GM20000 (cell line): Measurements from ENCODE around the gene OPALIN.

Experiments used
- DNase-seq: peaks from one replicate; pipeline ENCODE4 v3.0.0; 2012; ENCODE audit warnings: low spot score
- TF ChIP-seq, protein P1 (sequence below): IDR thresholded peaks from 2 replicates; pipeline ENCODE4 v1.5.1; 2012; ENCODE audit warnings: mild to moderate bottlenecking, control low read depth; ENCODE audit errors: extremely low read depth, missing control alignments

The OPALIN gene

DNA sequence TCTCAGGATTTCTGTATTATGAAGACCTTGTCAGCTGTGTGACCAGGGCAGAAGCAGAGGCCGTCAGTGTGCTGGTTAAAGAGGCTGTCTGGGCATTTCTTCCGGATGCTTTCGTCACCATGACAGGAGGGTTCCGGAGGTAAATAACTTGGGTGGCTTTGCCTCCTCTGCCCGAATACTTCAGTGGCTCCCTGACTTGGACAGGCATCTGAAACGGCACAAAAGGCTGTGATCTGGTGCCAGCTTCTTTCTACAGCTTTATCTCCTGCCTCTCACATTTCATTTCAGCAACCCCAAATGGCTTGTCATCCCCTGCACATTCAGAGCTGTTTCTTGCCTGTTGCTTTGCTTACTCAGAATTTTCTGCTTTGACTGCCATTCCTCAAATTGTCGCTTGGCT is 31.3 kb downstream of the OPALIN start:
- TF ChIP-seq, protein P1, sequence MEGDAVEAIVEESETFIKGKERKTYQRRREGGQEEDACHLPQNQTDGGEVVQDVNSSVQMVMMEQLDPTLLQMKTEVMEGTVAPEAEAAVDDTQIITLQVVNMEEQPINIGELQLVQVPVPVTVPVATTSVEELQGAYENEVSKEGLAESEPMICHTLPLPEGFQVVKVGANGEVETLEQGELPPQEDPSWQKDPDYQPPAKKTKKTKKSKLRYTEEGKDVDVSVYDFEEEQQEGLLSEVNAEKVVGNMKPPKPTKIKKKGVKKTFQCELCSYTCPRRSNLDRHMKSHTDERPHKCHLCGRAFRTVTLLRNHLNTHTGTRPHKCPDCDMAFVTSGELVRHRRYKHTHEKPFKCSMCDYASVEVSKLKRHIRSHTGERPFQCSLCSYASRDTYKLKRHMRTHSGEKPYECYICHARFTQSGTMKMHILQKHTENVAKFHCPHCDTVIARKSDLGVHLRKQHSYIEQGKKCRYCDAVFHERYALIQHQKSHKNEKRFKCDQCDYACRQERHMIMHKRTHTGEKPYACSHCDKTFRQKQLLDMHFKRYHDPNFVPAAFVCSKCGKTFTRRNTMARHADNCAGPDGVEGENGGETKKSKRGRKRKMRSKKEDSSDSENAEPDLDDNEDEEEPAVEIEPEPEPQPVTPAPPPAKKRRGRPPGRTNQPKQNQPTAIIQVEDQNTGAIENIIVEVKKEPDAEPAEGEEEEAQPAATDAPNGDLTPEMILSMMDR, result no peak
- DNase-seq, result no peak

DNA sequence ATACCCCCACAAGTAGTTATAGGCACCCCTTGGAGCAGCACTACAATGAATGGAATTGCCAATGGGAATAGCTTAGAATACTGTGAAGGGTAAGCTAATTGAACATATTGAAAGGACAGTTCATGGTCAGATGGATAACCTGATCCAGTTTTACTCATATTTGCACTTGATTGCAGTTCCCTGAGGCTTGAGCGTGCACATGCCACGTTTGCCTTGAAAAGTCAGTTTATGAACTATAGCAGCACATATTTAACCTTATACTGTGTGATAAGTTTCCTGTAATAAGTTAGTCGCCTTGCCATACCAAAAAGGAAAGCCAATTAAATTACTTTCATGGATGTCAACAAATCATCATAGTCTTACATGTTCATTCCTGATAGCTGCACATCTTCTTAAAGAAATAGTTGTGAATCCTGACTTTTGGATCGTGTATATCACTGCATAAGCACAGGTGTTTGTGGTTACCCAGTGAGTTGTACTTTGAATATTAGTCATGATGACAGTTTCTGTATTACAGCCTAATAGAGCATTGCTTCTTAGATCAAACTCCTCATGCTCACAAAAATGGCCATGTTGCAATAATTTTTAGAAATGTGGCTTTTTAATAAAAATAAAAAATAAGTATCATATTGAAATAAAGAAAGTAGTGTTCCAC is 33.0 kb downstream of the OPALIN start:
- peak; percentile 67 for DNase-seq
- TF ChIP-seq, protein P1, result no peak

DNA sequence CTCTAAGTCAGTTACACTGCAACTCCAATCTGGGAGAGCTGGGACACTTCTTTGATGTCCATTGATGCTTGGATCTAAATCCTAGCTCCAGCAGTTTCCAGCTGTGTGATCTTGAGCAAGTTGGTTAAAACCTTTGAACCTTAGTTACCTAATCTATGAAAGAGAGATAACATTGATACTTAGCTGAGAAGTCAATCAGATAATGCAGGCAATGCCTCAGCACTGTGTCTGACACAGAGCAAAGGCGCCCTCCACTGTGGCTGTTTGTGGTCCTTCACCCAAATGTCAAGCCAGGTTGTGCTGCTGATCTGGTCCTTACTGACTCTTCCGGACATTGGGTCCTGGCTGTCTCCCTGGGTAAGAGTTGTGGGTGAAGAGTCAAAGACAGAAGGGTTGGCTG is 34.4 kb downstream of the OPALIN start:
- no peak for DNase-seq
- TF ChIP-seq, protein P1, result no peak

DNA sequence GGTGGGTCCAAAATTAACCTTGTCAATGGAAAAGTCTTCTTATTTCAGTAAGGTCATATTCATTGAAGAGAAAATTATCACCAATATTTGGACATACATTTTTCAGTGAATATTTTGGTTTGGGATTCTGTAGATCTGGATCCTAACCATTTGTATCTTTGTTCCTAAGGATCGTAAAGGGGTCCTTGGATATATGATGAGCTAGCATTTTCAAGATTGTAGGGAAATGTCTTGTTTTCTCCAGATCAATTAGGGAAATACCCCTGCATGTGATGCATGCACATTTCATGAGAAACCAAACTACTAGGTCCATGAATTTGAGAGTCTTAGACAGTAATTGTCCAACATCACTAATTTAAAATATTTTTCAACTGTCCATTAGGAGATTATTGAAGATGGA is 36.5 kb downstream of the OPALIN start:
- TF ChIP-seq, protein P1, result no peak
- no peak for DNase-seq

DNA sequence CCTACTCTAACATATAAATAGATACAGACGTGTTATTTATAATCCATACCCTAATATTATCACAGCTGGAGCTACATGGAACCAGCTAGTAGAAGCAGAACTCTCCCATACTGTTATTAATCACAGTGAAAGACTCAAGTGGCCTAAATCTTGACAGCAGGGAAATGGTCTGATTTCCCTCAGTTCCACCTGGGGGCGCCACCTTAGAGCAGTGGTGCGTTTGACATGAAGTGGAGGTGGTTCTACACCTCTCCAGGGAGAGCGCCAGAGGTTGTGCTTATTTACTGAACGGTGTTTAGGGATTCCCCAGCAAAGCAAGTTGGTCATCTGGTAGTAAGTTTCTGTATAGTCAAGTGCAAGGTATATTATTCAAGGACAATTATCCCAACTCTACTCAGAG is 37.0 kb downstream of the OPALIN start:
- TF ChIP-seq, protein P1, result no peak

DNA sequence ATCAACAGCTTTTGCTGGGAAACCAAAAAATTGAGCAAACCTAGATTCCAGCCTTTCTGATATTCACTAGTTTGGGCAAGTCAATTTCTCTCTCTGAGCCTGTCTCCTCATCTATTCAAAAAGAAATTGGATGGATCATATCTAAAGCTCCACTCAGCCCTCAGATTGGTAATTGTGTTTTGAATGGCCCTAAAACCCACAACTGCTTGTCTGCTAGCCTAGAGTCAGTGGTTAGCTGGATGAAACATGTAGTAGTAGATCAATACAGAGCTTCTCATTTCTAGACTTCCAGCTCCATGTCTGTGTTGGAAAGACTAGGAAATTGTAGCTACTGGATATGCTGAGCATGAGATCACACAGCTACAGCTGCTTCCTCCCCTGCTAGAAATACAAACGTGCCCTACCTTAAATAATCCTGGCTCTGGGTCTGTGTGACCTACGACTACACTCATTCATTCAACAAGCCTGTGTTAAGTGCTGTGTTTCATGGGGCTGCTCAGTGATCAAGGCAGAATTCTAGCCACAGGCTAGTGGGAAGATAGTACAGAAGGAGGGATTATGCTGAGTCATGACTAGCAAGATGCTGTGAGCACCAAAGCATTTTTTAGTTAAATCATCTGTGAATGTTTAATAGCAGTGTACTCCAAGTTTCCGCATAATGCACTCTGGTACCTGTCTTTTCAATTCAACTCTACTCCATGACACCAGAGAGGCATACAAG is 38.9 kb downstream of the OPALIN start:
- DNase-seq, result no peak
- TF ChIP-seq, protein P1, result no peak

More for the DNA sequence above, 37.0 kb downstream of the OPALIN start:
- no peak for DNase-seq

DNA sequence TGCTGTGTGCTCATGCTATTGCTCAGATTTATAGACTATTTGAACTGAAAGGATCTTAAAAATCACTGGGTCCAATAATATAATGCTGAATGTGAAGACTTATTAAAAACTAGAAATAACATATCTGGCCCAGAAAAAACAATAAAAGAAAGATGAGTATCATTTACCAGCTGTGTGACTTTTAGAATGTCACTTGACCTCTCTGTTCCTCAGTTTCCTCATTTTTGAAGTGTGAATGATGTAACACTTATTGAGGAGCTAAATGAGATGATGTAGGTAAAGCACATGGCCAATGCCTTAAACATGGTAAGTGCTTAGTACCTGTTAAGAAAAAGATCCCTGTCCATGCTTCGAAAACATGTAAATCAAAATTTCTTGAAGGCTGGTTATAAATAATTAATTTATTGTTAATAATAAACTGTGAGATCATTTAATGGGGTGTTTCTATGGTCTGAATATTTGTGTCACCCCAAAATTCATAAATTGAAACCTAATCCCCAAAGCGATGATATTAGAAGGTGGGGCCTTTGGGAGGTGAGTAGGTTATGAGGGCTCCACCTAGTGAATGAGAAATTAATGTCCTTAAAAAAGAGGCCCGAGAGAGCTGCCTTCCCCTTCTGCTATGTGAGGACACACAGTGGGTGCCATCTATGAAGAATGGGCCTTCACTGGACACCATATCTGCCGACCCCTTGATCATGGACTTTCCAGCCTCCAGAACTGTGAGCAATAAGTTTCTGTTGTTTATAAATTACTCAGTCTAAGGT is 41.6 kb downstream of the OPALIN start:
- DNase-seq, result no peak
- TF ChIP-seq, protein P1, result no peak
